Activated CD4-positive, alpha-beta T cell treated with anti-CD3 and anti-CD28 coated beads for 48 hours (primary cell): ENCODE data around the gene ACOT7.
A peak's percentile ranks its signal among the peaks of the same experiment; 100 is the strongest.

Experiments used
- DNase-seq: peaks from one replicate; pipeline ENCODE4 v3.0.0-alpha.2; 2020

ACOT7 gene

DNA sequence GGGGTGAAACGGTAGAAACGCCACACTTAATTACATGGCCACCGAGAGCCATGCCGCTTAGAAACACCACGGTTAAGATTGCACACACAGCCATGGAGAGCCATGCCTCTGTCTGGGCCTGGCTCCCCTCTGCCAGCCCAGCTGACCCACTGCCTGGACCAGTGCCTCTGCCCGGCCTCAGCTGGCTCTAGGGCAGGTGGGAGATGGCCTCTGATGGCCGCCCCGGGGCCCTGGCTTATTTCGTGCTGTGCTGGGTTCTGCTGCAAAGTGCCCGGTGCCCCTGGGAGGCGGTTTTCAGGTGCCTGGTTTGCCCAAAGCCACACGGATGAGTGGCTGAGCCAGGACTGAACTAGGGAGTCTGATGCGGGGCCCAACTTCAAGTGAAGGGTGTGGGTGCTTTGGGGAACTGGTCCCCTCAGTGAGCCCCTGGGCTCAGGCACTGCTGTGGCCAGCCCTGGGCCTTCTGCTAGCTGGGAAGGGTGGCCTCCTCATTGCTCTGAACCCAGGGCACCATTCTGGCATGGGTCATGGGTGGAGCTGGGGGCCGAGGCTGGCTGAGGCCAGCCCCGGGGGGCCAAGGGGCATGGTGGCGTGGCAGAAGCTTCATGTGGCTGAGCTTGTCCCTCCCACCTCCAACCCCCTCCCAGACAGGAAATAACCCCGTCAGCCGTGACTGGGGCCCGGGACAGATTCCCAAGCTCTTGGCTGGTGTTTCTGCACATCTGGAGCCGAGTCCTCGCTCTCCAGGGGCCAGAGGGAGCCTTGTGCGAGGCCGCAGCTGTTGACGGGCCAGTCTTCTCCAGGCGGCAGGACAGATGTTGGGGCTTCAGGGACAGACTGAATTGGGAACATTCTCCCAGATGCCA, 130.8 kb downstream of the ACOT7 start:
- DNase-seq: no peak

DNA sequence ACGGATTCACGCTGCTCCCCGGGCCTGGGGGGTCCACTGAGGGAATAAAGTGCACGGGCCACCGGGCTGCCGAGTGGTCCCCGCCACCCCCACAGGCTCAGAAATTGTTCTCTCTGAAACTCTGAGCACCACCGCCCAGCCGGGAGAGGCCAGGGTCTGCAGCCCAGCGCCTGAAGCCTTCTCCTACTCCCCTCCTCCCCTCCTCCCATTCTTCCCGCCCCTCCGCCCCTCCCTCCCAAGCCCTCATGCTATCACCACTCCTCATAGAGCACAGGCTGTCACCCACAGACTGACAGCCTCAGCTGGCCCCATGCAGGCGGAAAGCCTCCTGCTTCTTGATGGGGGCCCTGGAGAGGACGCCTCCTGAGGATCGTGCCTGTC, 132.0 kb downstream of the ACOT7 start:
- no peak for DNase-seq

DNA sequence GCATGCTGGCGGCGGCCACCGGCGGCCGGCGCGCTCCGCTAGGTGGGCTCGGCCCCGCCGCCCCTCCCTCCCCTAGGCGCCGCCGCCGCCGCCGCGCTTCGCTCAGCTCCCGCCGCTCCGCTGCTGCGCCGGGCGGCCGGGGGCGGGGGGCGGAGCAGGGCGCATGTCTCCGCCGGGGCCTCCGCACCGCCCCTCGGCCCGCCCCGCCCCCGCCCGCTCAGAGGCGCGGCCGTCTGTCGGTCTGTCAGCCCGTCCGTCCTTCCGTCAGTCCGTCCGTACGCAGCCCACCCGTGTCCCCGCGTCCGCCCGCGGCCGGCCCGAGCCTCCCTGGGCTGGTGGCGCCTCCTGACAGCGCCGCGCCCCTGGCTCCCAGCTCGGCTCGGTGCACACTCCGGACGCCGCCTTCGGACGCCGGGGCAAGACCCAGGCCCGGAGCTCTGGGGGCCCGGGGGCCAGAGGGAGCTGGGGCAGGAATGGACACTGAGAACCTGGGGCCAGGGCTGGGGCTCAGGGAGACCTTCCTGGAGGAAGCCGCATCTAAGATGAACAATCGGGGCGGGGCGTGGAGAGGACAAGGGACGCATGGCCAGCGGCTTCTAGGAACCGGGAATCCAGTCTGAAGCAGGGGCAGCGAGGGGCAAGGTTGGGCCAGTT, 132.5 kb downstream of the ACOT7 start, which contains the start of gene GPR153:
Gene GPR153 (minus strand): TSS at position 138 of the 654 bp plus-strand sequence. CDS start 6,193 bp downstream, outside the sequence.
- peak; percentile 51 for DNase-seq

DNA sequence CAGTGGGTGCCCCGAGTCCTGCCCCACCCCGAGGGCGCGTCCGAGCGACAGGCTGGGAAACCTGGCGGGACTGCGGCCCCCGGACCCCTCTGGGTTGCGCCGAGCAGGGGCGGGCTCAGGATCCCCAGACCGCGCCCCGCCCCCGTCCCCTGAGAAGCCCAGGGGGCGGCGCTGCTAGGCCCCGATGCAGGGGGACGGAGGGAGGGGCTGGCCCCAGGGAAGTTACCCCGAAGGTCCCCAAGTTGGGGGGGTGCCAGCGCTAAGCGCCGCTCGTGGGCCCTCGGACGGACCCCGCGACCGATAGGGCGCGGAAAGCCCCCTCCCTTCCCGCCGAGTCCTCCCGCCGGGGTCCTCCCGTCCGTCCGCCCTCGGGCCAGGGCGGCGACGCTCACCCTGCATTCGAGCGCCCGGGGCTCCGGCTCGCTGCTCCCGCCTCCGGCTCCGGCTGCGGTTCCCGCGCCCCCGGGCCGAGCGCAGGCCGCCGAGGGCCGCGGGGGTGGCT, 133.1 kb downstream of the ACOT7 start:
- no peak for DNase-seq

DNA sequence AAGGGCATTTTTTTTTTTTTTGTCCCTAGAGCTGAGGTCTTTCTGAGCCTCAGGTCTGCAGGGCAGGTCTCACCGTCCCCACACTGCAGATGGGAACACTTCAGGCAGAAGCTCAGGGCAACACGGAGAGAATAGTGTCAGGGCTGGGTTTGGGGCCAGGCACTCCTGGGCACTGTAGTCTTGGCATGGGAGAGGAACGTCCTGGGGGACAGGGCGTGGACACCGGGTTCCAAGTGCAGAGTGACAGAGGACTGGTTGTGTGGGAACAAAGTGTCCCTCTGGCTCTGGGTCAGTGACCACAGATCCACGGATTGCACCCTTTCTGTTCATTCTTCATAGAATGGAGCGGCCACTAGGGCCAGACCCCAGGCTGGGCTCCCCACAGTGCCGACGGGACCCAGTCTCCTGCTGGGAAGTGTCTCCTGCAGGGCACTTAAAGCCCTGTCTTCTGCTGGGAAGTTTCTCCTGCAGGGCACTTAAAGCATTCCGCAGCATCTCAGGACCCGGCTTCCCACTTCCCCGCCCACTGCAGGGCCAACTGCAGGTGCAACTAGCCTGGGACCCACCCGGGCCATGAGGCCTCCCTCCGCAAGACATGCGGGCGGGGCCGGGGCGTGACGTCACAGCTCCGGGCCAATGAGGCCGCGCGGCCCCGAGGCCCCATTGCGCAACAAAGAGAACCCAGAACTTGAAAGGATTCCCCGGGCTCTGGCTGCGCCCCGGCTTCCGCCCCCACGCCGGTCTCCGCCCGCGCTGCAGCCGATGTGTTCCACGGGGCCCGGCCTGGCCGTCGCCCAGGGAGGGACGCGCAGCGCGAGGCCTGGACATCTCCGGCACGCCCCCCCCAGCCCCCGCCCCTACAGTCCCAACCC, 133.8 kb downstream of the ACOT7 start:
- DNase-seq: peak; percentile 83

DNA sequence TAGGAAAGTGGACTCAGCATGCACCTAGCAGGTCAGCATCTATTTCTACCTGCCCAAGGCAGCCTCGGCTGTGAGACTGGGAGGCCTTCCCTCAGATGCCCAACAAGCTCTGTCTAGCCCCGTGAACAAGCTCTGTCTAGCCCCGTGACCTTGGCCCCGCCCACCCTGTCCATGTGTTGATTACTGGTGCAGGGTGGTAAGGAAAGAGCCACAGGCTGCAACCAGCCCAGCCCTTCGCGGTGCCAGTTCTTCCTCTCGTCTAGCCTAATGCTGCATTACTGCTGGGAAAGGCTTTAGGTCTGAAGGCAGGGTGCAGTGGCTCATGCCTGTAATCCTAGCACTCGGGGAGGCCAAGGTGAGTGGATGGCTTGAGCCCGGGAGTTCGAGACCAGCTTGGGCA, 134.9 kb downstream of the ACOT7 start:
- DNase-seq: no peak

DNA sequence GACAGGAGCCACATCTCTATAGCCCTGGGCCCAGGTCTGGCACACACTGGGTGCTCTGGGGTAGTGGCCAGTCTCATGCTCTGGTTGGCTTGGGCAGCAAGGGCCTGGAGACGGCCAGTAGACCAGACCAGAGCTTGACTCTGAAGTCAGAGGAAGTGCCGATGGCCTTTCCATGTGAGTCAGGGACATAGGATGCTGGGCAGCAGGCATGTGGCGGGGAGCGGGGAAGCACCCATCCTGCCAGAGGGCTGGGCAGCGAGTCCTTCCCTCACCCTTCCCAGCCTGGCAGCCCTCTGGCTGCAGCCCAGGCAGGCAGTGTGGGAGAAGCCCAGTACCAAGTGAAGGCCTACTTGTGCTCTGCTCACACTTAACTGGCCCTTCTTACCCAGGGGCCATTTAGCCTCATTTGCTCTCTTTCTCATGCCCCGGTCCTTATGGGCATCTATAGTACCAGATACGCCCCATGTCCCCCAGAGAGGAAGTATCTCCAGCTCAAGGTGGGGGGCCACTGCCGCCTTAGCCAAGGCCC, 136.0 kb downstream of the ACOT7 start:
- no peak for DNase-seq

DNA sequence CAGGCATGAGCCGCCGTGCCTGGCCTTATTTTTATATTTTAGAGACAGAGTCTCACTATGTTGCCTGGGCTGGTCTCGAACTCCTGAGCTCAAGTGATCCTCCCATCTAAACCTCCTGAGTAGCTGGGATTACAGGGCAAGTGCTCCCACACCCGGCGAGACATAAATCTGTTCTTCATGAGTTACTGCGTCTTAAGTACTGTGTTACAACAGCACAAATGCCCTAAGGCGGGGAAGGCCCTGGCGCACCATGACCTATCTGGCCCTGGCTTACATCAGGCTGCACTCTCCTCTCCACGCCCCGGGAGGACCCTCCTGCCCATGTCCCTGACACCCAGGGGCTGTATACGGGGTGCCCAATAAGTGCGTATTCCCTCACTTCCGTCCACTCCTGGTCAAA, 136.9 kb downstream of the ACOT7 start:
- no peak for DNase-seq

DNA sequence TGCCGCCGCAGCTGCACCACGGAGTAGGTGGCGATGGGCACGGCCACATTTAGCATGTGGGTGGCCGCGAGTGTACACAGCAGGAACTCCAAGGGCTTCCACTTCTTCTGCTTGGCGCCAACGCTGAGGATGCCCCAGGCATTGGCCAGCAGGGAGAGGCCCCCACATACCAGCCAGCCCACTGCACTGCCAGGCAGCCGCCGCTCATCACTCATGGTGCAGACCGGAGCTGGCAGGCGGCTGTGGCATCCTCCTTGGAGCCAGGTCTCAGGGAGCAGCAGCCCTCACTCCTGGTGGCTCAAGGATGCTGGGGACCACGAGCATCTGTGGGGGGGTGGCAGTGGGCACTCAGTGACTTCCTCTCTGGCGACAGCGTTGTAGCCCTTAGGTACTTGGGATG, 138.9 kb downstream of the ACOT7 start:
- DNase-seq: no peak

DNA sequence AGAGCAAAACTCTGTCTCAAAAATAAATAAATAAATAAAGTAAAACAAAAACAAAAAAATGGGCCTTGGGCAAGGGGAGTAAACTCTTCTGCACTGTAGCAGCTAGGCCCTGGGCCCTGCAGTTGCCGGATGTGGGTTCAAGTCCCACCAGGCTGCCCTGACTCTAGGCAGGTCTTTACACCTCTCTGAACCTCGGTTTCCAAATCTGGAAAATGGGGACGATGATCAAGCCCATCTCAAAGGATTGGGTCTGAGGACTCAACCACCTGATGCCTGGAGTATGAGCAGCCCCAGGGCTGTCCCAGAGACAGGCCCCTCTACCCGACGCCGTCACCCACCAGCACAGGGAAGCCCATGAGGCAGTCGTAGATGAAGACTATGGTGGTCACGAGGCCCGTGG, 140.2 kb downstream of the ACOT7 start:
- DNase-seq: no peak

DNA sequence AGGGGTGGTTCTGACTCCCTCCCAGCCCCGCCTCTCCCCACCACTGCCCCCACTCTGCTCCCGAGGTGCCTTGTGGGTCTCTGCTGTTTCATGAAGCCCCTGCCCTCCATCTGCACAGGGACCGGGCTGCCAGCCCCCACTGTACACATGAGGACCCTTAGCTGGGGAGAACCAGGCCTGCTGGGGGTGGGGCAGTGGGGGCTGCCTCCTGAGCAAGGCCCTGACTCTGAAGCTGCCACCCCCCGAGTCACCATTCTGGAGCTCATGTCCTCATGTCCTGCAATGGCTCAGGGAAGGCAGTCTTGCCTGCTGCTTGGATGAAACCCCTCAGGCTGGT, 141.2 kb downstream of the ACOT7 start:
- DNase-seq: no peak

DNA sequence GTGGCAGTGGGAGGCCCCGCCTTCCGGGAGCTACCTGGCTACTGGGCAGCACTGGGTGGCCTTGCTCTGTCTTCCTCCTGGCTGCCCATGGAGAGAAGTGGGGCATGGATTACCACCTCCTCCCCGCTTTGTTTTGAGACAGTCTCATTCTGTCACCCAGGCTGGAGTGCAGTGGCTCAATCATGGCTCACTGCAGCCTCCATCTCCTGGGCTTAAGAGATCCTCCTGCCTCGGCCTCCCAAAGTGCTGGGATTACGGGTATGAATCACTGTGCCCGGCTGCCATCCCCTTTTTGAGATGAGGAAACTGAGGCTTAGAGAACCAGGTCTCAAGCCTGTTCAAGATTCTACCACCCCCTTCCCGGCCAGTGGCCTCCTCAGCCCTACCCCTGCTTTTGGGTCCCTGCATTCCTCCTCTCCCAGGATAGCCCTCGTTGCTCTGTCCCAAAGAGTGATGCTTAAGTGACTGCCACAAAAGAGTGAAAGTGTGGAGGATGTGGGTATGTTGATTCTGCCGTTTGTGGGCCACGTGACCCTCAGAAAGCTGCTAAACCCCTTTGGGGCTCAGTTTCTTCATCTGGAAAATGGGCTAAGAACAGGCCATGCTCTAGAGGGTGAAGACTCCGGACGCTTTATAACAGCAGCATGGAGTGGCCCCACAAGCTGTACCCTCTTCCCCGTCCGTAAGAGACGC, 141.7 kb downstream of the ACOT7 start:
- DNase-seq: no peak

DNA sequence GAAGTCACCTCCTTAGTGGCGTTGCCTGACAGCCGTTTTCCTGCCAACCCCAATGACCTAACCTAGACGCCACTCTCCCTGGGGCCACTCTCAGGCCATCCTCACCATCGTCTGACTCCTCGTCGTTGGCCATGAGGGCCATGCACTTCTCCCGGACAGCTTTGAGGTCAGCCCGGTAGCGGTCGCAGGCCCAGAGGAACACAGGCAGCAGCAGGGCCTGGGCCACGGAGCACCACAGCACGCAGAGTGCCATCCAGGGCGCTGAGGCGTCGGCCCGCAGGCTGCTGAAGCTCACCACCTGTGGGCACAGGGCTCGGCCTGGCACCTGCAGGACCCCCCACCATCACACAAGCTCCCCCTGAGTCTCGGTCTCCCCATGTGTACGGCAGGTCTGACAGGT, 142.3 kb downstream of the ACOT7 start:
- no peak for DNase-seq

DNA sequence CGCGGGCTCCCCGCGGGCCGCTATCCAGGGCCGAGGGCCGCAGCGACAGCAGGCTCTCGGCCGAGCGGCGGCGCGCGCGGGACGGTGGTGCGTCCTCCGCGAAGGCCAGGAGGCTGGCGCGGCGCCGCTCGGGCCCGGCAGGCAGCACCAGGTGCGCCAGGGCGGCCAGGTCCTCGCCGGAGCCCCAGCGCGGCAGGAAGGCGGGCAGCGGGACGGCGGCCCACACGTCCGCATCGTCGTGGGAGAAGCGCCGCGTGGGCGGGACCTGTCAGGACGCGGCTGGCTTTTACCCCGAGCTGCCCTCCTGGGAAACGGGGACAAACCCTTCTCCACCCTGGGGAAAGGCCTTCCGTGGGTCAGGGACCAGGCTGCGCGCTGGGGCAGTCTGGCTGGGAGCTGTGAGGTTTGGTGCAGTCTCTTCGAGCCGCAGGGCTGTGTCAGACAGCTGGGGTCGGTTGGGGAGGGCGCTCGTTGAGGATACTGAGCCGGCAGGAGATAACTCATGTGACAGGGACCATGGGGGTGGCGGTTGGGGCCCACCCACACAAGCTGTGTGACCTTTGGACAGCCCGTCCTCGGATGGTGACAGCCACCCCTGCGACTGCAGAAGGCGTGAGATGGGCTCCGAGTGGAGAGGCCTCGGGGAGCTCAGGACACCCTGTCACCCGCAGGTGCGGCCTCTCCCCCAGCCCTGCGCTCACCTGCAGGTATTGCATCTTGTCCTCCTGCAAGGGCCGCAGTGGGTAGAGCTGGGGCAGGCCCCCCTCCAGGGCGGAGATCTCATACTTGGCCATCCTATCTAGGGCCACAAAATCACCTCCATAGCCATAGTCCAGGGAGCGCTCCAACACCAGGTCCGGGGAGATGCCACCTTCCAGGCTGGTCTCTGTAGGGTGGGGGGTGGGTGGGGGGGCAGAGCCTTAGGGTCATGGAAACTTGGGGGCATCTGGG, 143.6 kb downstream of the ACOT7 start:
- DNase-seq: no peak

DNA sequence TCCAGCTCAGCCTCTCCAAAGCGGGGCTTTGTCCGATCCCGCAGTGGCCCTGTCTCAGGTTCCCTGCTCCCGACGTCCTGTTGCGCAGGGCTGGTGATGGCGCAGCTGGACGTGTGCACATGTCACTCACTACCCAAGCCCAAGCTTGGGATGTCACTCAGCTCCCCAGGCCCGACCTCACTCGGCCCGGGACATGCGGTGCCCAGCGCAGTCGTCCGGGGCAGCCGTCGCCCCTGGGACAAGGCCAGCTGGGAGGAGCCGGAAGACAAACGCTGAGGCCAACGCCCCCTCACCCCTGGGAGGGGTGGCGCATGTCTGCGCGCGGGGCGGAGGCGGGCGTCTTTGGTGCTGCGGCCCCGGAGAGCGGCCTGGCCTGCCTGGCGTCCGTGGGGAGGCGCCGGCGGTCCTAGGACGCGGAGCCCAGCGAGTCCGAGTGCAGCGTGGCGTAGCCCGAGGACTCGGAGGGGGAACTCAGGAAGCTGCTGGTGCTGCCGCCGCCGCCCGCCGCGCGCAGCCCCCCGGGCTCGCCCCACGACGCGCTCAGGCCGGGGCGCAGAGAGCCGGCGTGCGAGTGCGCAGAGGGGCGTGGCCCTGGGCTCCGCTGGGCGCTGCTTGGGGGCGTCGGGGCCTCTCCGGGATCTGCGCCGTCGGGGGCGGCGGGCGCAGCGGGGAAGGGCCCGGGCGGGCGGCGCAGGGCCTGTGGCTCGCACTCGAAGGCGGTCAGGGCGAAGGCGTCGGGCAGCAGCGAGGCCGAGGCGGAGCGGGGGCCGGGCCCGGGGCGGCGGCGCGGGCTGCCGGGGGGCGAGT, 144.4 kb downstream of the ACOT7 start:
- no peak for DNase-seq

DNA sequence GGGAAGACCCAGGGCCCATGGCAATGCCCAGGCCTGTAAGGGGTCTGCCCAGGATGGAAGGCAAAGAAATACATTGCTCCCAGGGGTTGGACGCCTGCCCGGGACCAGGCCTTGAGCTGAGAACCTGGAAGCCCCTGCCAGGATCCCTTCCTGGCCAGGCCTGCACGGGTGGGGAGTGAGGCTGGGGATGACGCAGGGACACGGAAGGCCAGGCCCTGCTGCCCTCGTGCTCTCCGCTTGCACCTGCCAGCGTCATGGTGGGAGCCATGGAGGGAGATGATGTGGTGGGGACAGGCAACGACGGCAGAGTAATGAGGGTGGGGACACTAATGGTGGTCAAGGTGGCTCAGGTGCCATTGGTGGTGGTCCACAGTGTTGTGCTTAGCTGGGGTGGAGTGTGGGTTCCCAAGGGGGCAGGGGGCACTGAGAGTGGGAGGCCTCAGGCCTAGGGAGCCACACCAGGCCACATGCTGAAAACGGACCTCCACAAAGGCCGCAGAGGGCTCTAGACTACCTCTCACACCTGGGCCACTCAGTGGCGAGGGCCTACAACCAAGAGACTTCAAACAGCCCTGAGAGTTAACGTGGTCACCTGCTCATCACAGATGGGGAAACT, 145.3 kb downstream of the ACOT7 start:
- no peak for DNase-seq

DNA sequence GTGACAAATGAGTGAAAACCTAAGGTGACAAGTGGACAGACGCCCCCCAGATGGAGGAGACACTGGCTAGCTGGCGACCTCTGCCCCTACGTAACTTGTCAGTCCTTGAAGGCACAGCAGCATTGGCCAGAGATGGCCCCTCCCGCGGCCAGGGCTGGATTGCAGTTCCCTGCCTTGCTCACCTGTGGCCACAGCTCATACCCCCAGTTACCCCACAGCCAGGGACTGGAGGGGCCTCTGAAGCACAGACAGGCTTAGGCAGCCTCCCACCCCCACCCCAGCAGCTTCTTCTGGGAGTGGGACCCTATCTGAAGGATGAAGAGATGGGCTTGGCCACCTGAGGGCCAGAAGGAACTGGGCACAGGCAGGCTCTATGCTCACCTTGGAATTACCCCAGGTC, 145.9 kb downstream of the ACOT7 start:
- DNase-seq: no peak

DNA sequence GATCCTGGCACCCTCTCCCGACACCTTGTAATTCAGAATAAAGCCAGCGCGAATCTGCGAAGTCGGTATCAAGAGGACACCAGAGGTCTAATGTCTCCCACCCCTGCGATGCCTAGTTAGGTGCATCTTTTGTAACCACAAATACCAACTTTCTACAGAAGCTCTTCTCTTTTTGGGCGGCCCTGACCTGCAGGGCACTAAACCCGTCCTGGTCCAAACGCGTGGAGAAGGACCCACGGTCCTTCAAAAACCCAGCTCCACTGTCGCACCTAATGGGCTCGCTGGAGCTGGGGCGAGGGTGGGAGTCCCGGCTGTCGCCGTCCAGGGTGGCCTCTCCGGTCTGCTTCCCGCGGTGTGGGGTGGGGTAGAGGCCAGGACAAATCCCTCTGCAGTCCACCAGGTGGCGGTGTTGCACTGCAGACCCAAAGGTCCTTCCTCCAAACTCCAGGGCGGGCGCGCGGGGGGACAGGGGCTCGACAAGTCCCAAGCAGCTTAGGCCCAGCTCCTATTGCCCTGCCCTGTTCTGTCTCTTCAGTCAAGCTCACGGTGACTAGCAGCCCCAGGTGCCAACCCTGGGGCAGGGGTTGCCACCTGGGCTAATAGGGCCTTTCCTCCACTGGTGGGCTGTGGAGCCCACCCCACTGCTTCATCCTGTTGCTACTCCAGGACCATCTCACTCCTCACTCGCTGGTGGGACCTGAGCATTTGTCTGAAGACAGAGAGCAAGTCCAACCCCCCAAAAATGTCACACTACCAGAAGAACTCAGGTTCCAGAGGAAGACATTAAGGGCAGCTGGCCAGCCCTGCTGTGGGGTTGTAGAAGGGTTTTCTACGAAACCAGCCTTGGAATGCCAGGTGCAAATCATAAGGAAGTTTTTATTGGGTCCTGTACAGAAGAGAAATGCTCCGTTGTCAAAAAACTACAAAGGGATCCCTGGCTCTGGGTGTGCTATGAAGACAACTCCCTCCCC, 146.8 kb downstream of the ACOT7 start:
- DNase-seq: peak; percentile 87
